Activated CD4-positive, alpha-beta T cell treated with anti-CD3 and anti-CD28 coated beads for 24 hours (primary cell): Measurements from ENCODE around the gene MMRN2.
"Not testable (repeated sequence)": the region's sequence is repeated elsewhere in the genome, so short reads cannot be mapped to it uniquely, and the experiment has no call there.

Experiments used
- DNase-seq, 2 donors: peaks; one replicate each; pipeline ENCODE4 v3.0.0-alpha.2; 2020; ENCODE audit warnings: low read depth in 2 of 2

The MMRN2 gene

GRCh38 chr10:86956848-86957448 lies 467 bp downstream of the MMRN2 start:
- DNase-seq: no peak

DNA sequence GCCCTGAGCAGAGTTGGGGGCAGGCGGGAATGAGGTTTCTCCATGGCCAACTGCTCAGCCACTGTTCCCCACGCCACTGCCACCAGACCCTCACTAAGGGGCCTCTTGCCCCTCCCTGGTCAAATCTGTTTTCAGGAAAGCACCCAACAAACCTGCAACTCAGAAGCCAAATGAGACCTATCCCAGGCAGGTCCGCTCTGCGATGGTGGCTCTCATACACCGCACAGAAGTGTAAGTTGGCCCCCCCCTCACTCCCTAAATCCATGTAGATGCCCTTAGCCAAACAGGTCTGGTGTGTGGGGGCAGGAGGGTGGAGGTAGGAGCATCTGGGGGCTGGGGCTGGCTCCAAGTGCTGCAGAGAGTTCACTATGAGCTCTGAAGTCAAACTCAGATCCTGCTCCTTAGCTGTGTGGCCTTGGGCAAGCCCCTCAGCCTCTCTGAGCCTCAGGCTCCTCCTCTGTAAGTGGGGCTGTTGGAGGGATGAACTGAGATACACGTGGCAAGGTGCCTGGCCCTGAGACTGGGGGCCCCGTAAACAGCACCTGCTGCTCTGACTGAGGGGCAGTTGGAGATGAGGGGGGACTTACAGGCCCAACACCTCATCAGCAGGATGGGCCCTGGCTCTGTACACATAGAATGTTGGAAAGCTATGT lies 1.1 kb downstream of the MMRN2 start:
- no peak for DNase-seq

GRCh38 chr10:86955501-86956194 lies 1.8 kb downstream of the MMRN2 start:
- no peak for DNase-seq

GRCh38 chr10:86954681-86955500 lies 2.5 kb downstream of the MMRN2 start:
- no peak for DNase-seq

GRCh38 chr10:86953747-86954680 lies 3.4 kb downstream of the MMRN2 start:
- no peak for DNase-seq

GRCh38 chr10:86952697-86953096 lies 4.7 kb downstream of the MMRN2 start:
- not testable (repeated sequence) for DNase-seq

- DNase-seq: no peak
Observed at GRCh38 chr10:86952106-86952505, 5.3 kb downstream of the MMRN2 start.

DNA sequence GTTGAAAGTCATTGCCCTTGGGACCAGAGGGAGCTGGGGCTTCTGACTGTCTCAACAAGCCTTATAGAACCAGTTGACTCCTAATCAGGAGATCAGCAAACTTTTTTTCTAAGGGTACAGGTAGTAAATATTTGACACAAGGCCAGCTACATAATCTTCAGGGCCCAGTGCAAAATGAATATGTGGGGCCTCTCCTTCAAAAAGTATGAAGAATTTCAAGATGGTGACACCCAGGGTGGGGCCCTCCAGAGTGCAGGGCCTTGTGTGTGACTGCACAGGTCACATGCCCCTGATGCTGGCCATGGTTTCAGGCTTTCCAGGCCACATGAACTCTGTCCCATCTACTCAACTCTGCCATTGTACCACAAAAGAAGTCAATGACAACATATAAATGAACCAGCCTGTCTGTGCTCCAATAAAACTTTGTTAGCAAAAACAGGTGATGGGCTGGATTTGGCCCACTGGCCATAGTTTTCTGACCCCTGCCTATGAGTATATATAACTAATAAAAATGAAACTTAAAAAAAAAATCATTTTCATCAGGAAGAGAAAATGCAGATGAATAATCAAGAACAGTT lies 6.1 kb downstream of the MMRN2 start:
- no peak for DNase-seq

DNA sequence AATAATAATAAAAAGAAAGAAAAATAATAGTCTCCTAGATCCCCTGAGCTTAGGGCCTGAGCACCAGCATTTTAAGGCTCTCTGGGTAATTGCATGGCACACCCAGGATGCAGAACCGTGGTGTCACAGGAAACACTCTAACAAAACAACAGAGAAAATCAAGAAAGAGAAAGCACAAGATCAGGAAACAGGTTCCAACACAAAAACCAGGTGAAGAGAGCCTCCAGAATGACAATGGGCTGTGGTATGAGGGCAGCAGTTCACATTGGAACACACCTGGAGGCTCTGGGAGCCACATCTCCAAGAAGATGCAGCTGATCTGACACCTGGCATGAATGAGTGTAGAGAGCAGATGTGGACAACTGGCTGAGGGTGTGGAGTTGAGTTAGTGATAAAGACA lies 7.1 kb downstream of the MMRN2 start:
- no peak for DNase-seq

- DNase-seq: not testable (repeated sequence)
Observed at GRCh38 chr10:86947806-86948205, 9.6 kb downstream of the MMRN2 start.

DNA sequence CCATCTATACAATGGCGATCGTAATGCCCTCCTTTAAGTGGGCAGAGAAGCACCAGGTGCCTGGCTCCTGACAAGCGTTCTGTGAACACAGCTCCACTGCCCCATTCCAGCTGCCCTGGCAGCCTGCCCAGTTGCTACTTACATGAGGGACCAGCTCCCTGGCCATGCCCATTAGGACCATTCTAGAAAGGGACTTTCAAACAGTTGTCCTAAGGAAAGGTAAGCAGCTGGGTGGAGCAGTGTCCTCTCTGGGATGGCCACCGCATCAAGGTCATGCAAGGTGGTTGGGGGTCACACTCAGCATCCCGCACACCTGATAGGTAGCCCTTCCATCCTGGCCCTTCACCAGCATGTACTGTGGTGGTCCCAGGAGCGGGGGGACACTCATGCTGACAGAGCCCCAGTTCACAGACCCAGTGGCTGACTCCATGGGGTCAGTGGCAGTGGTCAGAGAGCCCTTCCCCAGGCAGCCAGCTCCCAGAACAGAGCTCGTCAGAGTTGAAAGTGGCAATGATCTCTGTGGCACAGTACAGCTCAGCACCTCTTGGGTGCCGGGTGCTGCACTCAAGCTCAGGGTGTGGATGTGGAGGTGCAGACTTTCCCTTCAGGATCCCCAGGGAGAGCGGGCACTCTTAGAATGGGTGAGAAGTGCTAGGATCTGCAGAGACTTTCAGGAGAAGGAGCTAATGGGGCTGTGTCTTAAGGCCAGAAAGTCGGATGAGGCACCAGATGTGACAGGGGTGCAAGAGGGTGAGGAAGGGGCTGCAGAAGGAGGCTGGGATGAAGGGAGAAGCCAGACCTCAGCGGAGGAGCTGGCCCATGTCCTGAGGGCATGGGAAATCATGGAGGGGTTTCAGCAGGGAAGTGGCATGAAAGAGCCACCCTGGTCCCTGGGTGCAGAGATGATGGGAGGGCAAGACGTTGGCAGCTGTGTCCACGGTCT lies 10.9 kb downstream of the MMRN2 start:
- DNase-seq: no peak

DNA sequence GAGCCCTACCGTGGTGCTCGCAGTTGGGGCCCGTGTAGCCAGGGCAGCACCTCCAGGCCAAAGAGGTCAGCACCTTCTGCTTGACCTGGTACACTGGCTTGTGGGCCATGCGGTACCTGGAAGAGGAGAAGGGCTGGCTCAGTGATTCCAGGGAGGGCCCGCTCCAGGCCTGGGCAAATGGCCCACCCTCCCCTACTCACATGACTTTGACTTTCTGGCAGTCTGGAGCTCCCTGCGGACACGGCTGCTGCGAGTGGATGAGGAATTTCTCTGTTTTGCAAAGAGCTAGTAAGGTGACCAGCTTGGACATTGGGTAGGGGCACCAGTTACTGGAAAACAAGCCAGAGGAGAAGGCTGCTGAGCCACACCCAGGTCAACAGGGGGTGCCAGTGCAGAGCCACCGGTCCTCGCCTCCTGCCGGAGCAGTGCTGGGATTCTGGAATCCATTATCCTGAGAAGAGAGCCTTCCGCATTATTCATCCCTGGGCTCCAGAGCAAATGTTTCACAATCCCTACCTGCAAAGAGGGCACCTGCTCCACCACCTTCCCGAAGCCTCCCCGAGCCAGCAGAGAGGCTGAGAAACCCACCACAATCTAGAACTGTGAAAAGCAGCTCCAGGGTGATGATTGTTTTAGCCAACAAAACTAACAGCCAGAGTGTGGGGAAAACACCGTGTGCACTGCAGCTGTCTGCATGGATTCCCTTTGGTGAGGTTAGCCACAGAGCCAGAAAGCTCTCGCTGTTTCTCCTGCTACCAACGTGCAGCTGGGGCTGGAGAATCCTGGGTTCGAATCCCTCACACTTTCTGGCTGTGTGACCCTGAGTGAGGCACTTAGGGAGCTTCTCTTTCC lies 11.8 kb downstream of the MMRN2 start:
- DNase-seq: no peak

DNA sequence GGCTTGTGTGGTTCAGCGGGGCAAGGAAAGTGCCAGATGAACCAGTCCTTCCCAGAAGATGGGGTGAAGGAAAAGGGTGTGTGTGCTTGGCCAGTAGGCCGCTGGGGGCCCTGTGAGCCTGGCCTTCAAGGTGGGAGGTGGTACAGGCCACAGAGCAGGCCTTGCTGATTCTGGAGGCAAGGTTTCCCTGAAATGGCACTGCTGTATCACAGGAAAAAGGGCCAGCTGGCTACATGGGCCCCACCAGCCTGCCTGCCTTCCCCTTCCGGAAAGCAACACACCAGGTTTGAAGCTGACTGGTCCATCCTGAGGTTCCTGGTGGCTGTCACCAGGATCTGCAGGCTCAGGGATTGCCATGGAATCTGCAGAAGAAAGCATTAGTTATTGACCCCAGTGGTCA lies 12.5 kb downstream of the MMRN2 start:
- no peak for DNase-seq

GRCh38 chr10:86944471-86944870 lies 12.9 kb downstream of the MMRN2 start:
- DNase-seq: no peak

GRCh38 chr10:86944031-86944419 lies 13.4 kb downstream of the MMRN2 start:
- no peak for DNase-seq

- DNase-seq: no peak
Observed at GRCh38 chr10:86943316-86944030, 13.9 kb downstream of the MMRN2 start.

DNA sequence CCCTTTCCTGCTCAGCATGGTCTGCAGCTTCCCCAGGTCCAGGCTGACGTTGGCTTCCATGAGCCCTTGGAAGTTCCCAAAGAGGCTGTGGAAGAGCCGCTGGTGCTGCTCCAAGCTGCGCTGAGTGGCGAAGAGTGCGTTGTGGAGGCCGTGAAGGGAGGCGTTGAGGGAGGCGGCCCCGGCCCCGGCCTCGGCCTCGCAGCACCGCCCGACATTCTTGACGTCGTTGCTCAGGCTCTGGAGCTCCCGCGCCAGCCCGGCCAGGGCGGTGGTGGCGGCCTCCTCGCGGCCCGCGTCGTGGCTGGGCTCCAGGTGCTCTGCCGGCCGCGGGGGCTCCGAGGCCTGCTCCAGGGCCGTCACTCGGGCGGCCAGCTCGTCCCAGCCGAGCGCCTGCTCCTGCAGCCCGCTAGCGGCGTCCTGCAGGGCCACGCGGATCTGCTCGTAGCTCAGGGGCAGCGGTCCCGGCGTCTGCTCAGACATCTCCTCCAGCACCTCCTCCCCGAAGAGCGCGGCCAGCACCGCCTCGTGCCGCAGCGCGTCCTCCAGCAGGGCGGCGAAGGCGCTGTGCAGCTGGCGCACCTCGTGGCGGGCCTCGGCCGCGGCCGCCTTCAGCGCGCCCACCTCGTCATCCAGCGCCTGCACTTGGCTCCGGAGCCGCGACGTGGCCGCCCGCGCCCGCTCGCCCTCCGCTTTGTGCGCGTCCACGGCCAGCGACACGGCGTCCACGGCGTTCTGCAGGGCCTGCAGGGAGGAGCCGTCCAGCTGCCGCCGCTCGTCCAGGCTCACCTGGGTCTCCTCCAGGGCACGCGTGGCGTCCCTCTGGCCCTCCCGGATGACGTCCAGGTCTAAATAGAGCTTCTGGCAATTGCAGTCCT lies 14.7 kb downstream of the MMRN2 start:
- no peak for DNase-seq
